Spleen (tissue), 11 donors: ENCODE measurements around the gene ADAP1. TPM values are rescaled to one million over a fixed set of nuclear protein-coding genes. Genes with fewer than 3 reads are reported as not detected.

Experiments used
- DNase-seq: peaks from one replicate; pipeline ENCODE4 v3.0.0-alpha.2; 2020
- H3K27ac ChIP-seq, 8 donors: fragments of 200-600 bp; sonication (generic) in 7 of 8; 1 replicate in 4 of 8; 2 replicates in 4 of 8; pipeline versions ENCODE4 v1.5.0 to v1.8.0; 2016 to 2021; ENCODE audit warnings: inconsistent platforms in 4 of 8, mild to moderate bottlenecking in 4 of 8, moderate library complexity in 1 of 8
- H3K27me3 ChIP-seq, 7 donors: fragments of 200-600 bp; sonication (generic) in 6 of 7; replicated peaks in 1 of 7; 1 replicate in 4 of 7; 2 replicates in 3 of 7; pipeline versions ENCODE4 v1.5.0 to v1.8.0; 2016 to 2021; ENCODE audit warnings: inconsistent platforms in 3 of 7, mild to moderate bottlenecking in 1 of 7
- H3K36me3 ChIP-seq, 6 donors: fragments of 200-600 bp; sonication (generic) in 5 of 6; 1 replicate in 4 of 6; 2 replicates in 2 of 6; pipeline versions ENCODE4 v1.5.0 to v1.8.0; 2016 to 2021; ENCODE audit warnings: inconsistent platforms in 2 of 6
- H3K4me1 ChIP-seq, 6 donors: fragments of 200-600 bp; sonication (generic) in 5 of 6; 1 replicate in 3 of 6; 2 replicates in 3 of 6; pipeline versions ENCODE4 v1.5.0 to v1.8.0; 2016 to 2021; ENCODE audit warnings: inconsistent platforms in 3 of 6
- H3K4me3 ChIP-seq, 8 donors: fragments of 200-600 bp; sonication (generic) in 7 of 8; 1 replicate in 4 of 8; 2 replicates in 4 of 8; pipeline versions ENCODE4 v1.5.0 to v1.8.0; 2016 to 2021; ENCODE audit warnings: inconsistent platforms in 4 of 8, mild to moderate bottlenecking in 4 of 8, moderate library complexity in 2 of 8
- H3K9me3 ChIP-seq, 8 donors: fragments of 200-600 bp; sonication (generic) in 7 of 8; 1 replicate in 4 of 8; 2 replicates in 4 of 8; pipeline versions ENCODE4 v1.5.0 to v1.8.0; 2016 to 2021; ENCODE audit warnings: inconsistent platforms in 4 of 8
- POLR2A ChIP-seq, 3 donors: fragments of 450-650 bp; IDR thresholded peaks; one replicate each; pipeline ENCODE4 v1.5.1; 2017; ENCODE audit warnings: antibody characterized with exemption in 3 of 3, mild to moderate bottlenecking in 1 of 3
- POLR2AphosphoS5 ChIP-seq, 3 donors: sonication (generic); formaldehyde crosslinking; IDR thresholded peaks; one replicate each; pipeline ENCODE4 v1.5.1; 2017; ENCODE audit warnings: antibody characterized with exemption in 3 of 3
- WGBS, 5 donors: extraction: QIAGEN DNeasy Blood & Tissue Kit in 3 of 5; methylation state at CpG; one replicate each; pipeline versions ENCODE4 v1.1.5 to v1.1.7; 2013 to 2018; 5-methylcytosine and 5-hydroxymethylcytosine counted together
- intact Hi-C: fragments of 100-400 bp; cut with DNase I; formaldehyde crosslinking; loops from one replicate; pipeline ENCODE4 v1.15.0; 2023; ENCODE audit warnings: low total_unique reads
- polyA plus RNA-seq, 3 donors: library from polyadenylated mRNA; stranded (reverse); fragments of 200-250 nt; gene quantifications; one replicate each; pipeline ENCODE4 v1.2.1, GENCODE V29; 2013
- total RNA-seq, 7 donors: library from RNA; depleted of rRNA in 3 of 7; stranded (reverse); fragments of >200 nt in 3 of 7; fragmentation: NEBNext Ultra II Directional in 4 of 7; extraction: Animal tissue kit (Norgen Biotek cat#: 25700) in 4 of 7; gene quantifications; one replicate each; pipeline versions ENCODE4 v1.1.0 to v1.2.1, GENCODE V29; 2016 to 2021
- TF ChIP-seq, protein P1 (sequence below), 11 experiments: fragments of 200-600 bp in 7 of 11; fragments of 450-650 bp in 4 of 11; sonication (generic) in 4 of 11; IDR thresholded peaks in 8 of 11; conservative IDR thresholded peaks in 3 of 11; 1 replicate in 7 of 11; 2 replicates in 4 of 11; pipeline versions ENCODE4 v1.4.0 to v1.8.0; 2016 to 2021; ENCODE audit warnings: antibody characterized with exemption in 11 of 11, inconsistent platforms in 4 of 11, mild to moderate bottlenecking in 1 of 11
- donor health status: healthy with polysubstance abuse.
- donor health status: DM: no; HTN: no; CAD: no; lungs with moderate emphysema.
- donor health status: DM: no; HTN: no; CAD: no.
- donor health status: Bipolar disorder and iron deficiency.
- donor health status: healthy.
- donor health status: DM: no; HTN: no; CAD: no.
- donor health status: DM: yes; HTN: yes; CAD: no.

The ADAP1 gene
- total and polyA plus RNA-seq, 10 donors: 8.7 to 38.6 (median 22.7) TPM

DNA sequence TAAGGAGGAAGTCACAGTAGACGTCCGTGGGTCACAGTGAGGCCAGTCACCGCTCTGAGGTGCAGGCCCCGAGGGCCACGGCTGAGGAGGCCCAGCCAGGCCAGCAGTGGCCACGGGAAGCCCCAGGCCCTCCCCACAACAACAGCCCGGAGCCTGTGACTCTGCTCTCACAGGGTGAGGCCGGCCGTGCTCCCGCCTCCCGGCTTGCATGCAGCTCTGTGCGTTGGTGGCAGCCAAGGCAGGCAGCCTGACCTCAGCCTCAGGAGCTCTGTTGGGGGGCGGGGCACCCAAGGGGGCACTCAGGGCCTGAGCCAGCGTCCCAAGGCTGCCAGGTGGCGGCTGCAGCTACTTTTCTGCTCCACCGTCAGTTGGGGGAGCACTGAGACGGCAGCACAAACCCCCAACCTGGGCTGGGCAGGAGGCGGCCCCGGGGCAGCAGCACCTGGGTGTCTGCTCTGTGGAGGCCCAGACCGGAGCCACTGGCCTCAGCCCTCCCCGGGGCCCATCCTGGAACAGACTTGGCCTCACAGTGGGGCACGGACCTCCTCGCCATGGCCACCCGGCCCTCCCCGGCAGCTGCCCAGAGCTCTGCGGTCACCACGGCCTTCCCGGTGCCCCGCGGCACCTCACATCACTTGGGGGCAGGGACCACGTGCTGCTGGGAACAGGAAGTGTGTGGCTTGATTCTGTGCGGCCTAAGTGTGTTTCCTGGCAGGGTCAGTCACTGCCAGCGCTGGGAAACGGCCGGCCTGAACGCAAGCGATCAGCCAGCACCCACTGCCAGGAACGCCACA lies 41.8 kb upstream of the ADAP1 start:
- 50 to 83% (median 70%) methylated on average over 7 to 38 of the region's 38 CpGs for WGBS, 5 donors
- H3K27ac ChIP-seq: no peak overlapping the region
- no peaks in the 10 kb centered on the region for H3K9me3 ChIP-seq
- H3K4me3 ChIP-seq: no peak overlapping the region
- no peak for DNase-seq
- H3K4me1 ChIP-seq: peaks cover 0 to 29% (median 9%) of the 10 kb centered on the region in 6 donors
- peaks cover 0 to 56% (median 25%) of the 10 kb centered on the region in 6 donors for H3K36me3 ChIP-seq
- intact Hi-C loops: loop anchor here (10.0 kb wide), 1 partner anchor 179 kb away; no protein-coding TSS in a partner anchor
- peaks cover 0 to 12% (median 0%) of the 10 kb centered on the region in 7 donors for H3K27me3 ChIP-seq
- TF ChIP-seq POLR2AphosphoS5 (IDR thresholded peaks at IDR 0.05) (peak in 1 of 3 donors; percentile 56), POLR2A (IDR thresholded peaks at IDR 0.05) (no peak)
- TF ChIP-seq, protein P1, sequence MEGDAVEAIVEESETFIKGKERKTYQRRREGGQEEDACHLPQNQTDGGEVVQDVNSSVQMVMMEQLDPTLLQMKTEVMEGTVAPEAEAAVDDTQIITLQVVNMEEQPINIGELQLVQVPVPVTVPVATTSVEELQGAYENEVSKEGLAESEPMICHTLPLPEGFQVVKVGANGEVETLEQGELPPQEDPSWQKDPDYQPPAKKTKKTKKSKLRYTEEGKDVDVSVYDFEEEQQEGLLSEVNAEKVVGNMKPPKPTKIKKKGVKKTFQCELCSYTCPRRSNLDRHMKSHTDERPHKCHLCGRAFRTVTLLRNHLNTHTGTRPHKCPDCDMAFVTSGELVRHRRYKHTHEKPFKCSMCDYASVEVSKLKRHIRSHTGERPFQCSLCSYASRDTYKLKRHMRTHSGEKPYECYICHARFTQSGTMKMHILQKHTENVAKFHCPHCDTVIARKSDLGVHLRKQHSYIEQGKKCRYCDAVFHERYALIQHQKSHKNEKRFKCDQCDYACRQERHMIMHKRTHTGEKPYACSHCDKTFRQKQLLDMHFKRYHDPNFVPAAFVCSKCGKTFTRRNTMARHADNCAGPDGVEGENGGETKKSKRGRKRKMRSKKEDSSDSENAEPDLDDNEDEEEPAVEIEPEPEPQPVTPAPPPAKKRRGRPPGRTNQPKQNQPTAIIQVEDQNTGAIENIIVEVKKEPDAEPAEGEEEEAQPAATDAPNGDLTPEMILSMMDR (IDR thresholded peaks at IDR 0.05 in 8 of 11, conservative IDR thresholded peaks at IDR 0.05 in 3 of 11): no peak

DNA sequence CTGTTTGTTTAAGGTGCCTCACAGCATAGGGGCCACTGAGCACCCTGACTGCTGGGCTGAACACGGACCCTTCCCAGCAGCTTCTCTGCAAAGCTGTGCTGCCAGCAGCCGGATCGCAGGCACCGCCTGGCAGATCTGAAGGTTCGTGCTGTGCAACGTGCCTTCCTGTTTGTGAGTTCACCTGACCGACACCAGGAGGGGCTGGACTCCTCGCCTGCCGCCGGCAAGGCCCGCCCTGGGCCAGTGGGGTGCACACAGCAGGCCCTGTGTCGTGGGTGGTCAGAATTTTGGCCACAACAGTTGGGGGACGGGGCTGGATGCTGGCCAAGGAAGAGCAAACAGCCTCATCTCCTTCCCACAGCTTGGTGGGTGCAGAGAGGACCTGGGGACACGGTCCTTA lies 41.1 kb upstream of the ADAP1 start:
- H3K27ac ChIP-seq: no peak overlapping the region
- intact Hi-C loops: loop anchor here (10.0 kb wide), 1 partner anchor 179 kb away; no protein-coding TSS in a partner anchor
- no peak overlapping the region for H3K4me3 ChIP-seq
- WGBS, 5 donors: 89 to 97% (median 92%) methylated on average over 4 to 14 of the region's 14 CpGs
- H3K36me3 ChIP-seq: peaks cover 0 to 55% (median 25%) of the 10 kb centered on the region in 6 donors
- peaks cover 0 to 14% (median 0%) of the 10 kb centered on the region in 7 donors for H3K27me3 ChIP-seq
- peaks cover 0 to 29% (median 9%) of the 10 kb centered on the region in 6 donors for H3K4me1 ChIP-seq
- DNase-seq: no peak
- no peaks in the 10 kb centered on the region for H3K9me3 ChIP-seq
- TF ChIP-seq POLR2A (IDR thresholded peaks at IDR 0.05) (no peak), POLR2AphosphoS5 (IDR thresholded peaks at IDR 0.05) (no peak)
- TF ChIP-seq, protein P1 (IDR thresholded peaks at IDR 0.05 in 8 of 11, conservative IDR thresholded peaks at IDR 0.05 in 3 of 11): no peak

DNA sequence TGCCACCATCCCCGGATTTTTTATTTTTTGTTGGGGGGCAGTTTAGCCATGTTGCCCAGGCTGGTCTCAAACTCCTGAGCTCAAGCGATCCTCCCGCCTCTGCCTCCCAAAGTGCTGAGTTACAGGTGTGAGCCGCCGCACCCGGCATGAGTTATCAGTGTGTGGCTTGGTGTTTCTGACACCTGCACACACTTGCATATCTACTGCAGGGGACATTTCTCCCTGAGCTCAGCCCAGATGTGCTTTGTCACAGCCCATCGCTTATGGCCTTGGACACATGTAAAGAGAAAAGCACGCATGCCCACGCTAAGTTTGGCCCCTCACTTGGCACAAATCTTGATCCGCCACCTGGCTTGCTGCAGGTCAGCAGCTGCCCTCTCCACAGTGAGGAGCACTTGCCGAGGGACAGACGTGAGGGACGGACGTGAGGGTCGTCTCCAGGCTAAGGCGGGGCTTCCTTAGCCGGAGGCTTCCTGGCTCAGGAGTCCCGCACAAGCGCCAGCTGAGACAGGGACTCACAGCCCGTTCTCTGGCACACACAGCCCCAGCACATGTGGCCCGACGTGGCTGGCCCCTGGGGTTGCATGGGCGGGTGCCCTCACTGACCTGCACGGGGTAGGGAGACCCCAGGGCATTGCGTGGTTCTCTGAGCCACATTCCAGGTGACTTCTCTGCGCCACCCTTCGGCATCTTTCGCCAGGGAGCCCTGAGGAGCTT lies 40.3 kb upstream of the ADAP1 start:
- no peak for DNase-seq
- Histone ChIP-seq H3K27me3 (peaks cover 0 to 14% (median 0%) of the 10 kb centered on the region in 7 donors), H3K9me3 (no peaks in the 10 kb centered on the region), H3K4me3 (no peak overlapping the region), H3K4me1 (peaks cover 0 to 29% (median 9%) of the 10 kb centered on the region in 6 donors), H3K27ac (no peak overlapping the region), H3K36me3 (peaks cover 0 to 47% (median 22%) of the 10 kb centered on the region in 6 donors)
- WGBS, 5 donors: 75 to 85% (median 77%) methylated on average over 12 to 28 of the region's 28 CpGs
- peak in 1 of 3 donors; percentile 7 for TF ChIP-seq POLR2AphosphoS5 (IDR thresholded peaks at IDR 0.05)
- TF ChIP-seq, protein P1 (IDR thresholded peaks at IDR 0.05 in 8 of 11, conservative IDR thresholded peaks at IDR 0.05 in 3 of 11): no peak
- intact Hi-C loops: loop anchor here (10.0 kb wide), 1 partner anchor 180 kb away; no protein-coding TSS in a partner anchor
